ENCODE data around the gene SLC35E3.

Gene SLC35E3

GRCh38 chr12:68745904-68746571 lies at the start of gene SLC35E3:
TSS of gene SLC35E3 (plus strand) at chr12:68746176. CDS start at chr12:68746378, 202 bp downstream.
- DNase-seq = peak; percentile 93

- no peak for DNase-seq
These were observed 46.5 kb upstream of the SLC35E3 start for GRCh38 chr12:68699486-68699885.

- DNase-seq = no peak
These were observed 18.2 kb upstream of the SLC35E3 start for GRCh38 chr12:68727776-68728175.

GRCh38 chr12:68733661-68734071 lies 12.3 kb upstream of the SLC35E3 start:
- no peak for DNase-seq

GRCh38 chr12:68739891-68740290 lies 6.1 kb upstream of the SLC35E3 start:
- DNase-seq = peak; percentile 41

GRCh38 chr12:68743356-68743755 lies 2.6 kb upstream of the SLC35E3 start:
- DNase-seq = no peak

GRCh38 chr12:68745376-68745903 lies 536 bp upstream of the SLC35E3 start:
- no peak for DNase-seq

DNA sequence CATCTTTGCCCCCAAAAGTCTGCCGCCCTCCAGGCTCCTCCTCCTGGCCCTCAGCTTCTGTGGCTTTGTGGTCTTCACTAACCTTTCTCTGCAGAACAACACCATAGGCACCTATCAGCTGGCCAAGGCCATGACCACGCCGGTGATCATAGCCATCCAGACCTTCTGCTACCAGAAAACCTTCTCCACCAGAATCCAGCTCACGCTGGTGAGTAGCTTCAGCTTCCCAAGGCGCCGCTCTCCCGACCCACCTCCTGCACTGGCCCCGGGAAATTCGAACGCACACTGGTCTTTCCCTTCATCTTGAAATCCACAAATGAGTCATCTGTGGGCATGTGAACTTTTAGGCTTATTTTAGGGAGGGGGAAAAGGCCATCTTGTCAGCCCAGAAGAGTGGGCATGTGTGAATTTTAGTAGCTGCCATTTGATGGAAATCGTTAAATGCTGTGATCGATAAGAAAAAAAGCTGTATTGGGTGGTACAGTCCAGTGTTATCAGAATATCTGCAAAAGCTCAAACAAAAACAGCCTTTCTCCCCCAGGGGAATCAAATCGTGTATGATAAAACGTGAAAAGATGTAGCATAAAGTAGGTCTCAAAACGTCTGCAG lies 700 bp downstream of the SLC35E3 start:
- peak; percentile 7 for DNase-seq

- no peak for DNase-seq
These were observed 3.5 kb downstream of the SLC35E3 start for GRCh38 chr12:68749443-68749842.

DNA sequence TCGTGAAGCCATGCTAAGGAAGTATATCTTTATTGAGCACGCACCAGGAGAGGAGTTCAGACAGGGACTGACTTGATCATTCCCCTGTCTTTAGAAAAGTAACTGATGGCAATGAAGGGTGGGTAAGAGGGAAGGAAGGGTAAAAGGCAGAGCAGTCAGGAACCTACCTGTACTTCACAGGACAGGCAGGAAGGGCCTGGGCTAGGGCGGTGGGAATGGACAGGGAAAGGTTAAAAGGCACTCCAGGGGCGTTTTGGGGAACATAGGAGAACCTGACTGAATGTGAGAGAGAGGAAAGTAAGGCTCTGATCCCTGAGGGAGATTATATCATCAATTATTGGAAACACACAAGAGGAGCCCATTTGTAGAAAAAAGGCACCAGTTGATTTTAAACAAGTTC lies 3.9 kb downstream of the SLC35E3 start:
- no peak for DNase-seq

DNA sequence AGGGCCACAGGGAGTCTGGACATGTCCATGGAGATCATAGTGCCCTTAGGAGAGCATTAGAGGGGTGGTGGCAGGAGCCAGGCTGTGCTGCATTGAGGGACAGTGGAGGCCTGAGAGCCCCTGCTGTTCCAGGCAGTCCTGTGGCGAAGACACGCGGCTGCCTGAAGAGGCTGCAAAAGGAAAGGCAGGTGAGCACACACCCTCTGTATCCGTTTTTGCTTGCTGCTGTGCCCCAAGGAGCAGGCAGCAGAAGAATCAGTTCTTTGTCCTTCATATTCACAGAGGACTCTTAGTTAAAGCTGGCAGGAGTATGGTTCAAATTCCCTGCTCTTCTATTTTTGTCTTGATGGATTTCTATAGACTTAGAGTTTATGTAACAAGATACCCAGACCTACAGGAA lies 4.5 kb downstream of the SLC35E3 start:
- DNase-seq = no peak

- no peak for DNase-seq
These were observed 9.7 kb downstream of the SLC35E3 start for GRCh38 chr12:68755536-68756243.

DNA sequence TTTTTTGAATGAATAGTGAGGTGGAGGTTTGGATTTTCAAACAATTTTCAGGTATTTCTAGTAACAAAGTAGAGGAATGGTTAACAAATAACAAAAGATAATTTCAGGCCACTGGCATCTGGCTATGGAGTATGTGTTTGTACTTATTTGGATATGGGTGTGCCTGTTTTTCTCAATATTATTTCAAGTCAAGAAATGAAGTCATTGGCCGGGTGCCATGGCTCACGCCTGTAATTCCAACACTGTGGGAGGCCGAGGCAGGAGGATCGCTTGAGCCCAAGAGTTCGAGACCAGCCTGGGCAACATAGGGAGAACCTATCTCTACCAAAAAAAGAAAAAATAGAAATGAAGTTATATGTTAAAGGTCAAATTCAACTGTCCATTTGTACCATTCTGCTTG lies 13.9 kb downstream of the SLC35E3 start:
- no peak for DNase-seq

DNA sequence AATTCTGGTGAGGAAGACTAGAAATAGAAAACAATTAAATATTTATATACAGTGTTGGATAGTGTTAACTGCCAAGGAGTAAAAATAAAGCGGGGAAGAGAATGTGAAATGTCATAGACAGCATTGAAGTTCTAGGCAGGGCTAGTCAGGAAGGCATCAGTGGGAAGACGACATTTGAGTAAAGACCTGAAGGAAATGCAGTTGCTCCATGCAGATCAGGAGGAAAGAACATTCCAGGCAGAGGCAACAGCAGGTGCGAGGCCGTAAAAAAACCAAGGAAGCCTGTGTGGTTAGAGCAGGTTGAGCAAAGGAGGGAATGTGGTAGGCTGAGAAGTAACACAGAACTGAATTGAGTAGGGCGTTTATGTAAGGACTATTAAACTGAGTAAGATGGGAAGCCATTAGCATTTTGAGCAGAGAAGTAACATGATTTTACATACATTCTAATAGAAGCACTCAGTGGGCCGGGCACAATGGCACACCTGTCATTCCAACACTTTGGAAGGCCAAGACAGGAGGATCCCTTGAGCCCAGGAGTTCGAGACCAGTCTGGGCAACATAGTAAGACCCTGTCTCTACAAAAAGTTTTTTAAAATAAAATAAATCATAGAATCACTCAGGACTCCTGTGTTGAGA lies 14.9 kb downstream of the SLC35E3 start:
- DNase-seq = no peak

DNA sequence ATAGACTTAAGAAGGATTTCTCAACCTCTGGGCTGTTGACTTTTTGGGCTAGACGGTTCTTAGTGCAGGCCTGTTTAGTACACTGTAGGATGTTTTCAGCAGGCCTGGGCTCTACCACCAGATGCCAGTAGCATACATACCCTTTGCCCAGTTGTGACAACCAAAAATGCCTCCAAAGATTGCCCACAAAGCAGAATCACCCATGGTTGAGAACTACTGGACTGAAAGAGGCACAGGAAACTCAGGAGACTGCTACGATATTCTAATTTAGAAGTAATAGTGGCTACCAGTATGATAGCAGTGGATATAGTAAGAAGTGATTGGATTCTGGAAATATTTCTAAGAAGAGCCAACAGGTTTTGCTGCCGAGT lies 15.5 kb downstream of the SLC35E3 start:
- DNase-seq = no peak

DNA sequence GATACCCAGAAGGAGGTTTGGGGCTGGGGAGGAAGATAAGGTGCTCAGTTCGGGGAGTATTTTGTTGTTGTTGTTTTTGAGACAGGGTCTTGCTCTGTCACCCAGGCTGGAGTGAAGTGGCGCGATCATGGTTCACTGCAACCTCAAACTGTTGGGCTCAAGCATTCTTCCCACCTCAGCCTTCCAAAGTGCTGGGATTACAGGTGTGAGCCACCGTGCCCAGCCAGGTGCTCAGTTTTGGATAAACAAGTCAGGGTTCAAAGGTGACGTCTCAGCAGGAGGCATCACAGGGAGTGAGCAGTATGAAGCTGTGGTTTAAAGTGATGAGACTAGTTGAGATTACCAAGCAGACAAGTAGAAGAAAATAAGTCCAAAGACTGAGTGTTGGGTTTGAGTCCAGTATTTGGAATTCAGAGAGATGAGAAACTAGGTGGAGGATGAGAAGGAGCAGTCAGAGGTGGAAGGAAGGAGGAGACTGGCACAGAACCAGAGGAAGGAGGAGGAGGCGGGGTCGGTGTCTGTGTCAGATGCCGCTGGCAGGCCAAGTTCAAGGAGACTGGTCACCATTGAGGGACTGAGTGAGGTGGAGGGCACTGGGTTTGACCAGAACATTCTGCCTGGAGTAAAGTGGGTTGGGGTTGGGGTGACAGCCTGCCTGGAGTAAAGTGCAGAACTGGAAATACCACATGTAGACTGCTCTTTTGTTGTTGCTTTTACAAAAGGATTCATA lies 16.1 kb downstream of the SLC35E3 start:
- no peak for DNase-seq

DNA sequence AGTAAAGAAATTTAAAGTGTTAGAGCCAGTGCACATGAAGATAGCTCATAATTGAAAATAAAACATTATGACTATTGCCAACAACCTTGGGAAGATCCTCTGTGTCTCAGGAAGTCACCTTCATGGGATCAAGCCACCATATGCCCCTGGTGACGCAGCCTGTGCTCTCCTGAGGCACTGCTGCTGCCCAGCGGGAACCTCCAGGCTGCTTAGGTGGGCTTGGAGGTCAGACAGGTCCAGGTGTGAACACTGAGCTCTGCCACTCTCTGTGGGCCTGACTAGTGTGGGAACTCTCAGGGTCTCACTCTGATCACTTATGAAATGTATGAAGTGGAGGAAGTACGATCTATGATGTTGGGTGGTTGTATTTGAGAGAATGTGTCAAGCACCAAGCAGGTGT lies 16.7 kb downstream of the SLC35E3 start:
- DNase-seq = no peak

DNA sequence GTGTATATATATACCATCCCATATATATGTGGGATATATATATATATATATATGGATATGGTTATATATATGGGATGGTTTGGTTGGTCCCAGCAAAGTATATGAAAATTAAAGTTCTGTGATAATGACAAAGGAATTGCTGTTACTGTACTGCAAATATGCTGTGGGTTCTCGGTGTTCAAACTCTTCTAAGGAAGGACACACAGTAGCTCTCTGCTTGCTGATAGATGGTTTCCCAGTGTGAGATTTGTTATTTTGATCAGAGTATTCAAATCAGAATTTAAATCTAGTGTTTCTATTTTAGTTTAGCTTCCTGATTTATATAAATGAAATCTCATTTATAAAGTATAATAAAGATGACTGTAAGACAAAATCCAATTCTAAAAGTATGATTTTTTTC lies 19.7 kb downstream of the SLC35E3 start:
- no peak for DNase-seq

DNA sequence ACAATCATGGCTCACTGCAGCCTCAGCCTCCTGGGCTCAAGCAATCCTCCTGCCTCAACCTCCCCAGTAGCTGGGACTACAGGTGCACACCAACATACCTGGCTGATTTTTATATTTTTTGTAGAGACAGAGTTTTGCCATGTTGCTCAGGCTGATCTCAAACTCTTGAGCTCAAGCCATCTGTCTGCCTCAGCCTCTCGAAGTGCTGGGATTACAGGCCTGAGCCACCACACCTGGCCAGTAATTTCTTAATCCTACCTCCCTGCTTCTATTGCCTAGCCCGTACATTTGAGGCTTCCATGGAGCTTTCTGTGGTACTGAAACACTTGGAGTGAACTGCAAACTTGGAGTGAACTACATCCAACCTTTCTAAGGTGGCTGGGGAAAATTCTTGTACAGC lies 20.7 kb downstream of the SLC35E3 start:
- no peak for DNase-seq

- no peak for DNase-seq
These were observed 21.2 kb downstream of the SLC35E3 start for GRCh38 chr12:68767191-68767590.

- DNase-seq = no peak
These were observed 22.5 kb downstream of the SLC35E3 start for GRCh38 chr12:68768431-68768939.

- DNase-seq = no peak
These were observed 24.0 kb downstream of the SLC35E3 start for GRCh38 chr12:68769941-68770340.

All from COR-L47 (cell line).